Inflammatory macrophage (primary cell): ENCODE data around the gene RNU6-9.

Experiments used
- DNase-seq, 2 donors: peaks; one replicate each; pipeline ENCODE4 v3.0.0-alpha.2; 2020 to 2022

Gene RNU6-9

DNA sequence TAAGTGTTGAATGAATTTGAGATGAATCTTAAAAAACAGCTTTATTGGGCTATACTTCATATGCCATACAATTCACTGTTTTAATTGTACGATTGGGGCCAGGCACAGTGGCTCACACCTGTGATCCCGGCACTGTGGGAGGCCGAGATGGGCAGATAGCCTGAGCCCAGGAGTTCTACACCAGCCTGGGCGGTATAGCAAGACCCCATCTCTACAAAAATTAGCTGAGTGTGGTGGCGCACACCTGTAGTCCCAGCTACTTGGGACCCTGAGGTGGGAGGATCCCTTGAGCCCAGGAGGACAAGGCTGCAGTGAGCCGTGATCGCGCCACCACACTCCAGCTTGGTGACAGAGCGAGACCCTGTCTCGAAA, 42.9 kb downstream of the RNU6-9 start:
- no peak for DNase-seq

DNA sequence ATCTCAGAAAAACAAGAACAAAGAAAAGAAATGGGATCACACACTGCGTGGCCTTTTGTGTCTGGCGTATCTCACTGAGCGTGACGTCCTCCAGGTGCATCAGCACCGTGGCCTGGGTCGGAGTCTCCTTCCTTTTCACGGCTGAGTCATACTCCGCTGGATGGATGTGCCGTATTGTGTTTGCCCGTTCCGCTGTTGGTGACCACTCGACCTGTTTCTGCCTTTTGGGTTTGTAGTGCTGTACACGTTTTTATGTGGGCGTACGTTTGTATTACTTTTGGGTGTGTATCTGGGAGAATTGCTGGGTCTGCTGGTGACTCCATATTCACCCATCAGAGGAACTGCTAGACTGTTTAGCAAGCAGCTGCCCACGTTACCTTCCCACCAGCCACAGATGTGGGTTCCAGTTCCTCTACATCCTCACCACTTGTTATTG, 44.0 kb downstream of the RNU6-9 start:
- peak; percentile 97 to 99 for DNase-seq

DNA sequence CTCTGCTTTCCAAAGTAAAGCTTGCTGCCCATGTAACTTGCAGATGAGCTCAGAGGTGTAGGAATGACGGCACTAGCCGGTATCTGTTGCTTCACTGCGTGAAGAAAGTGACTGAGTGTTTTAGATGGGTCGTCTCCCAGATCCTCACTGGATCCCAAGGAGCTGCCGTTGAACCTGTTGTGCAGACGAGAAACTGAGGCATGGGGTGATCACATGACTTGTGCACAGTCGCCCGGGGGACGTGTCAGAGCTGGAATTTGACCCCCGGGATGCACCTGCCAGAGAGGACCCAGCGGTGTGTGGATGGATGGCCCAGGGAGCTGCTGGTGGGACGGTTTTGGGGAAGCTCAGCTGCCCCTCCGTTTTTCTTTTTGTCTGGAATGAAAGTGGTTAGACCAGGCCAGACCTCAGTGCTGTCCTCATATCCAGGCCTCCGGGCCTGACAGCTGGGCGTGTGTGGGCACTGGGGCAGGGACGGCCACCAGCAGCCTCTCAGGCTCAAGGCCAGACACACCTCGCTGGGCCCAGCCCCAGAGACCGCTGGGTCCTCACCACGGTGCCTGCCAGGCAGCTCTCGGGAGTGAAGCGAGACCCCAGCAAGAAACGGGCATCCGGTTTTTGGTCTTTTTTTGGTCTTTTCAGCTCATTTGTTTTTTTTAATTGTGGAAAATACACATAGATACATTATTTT, 45.1 kb downstream of the RNU6-9 start:
- DNase-seq, result peak in 1 of 2 donors; percentile 26

DNA sequence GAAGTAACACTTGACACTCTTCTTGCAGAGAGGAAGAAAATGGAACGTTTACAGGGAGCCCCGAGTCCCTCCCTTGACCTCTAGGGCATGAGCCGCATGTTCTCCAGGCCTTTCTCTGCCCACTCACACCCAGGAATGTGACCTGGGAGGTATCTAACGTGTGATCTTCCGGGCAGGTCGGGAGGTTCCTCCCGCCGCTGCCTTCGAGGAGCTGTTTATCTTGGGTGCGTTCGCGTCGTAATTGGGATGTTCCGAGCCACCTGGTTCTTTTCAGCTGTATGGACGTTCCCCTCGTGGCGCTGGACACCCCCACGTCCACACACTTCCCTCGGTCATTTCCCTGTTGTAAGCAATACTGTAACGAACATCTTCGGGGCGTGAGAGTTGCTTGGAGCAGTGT, 46.2 kb downstream of the RNU6-9 start:
- DNase-seq, result no peak

DNA sequence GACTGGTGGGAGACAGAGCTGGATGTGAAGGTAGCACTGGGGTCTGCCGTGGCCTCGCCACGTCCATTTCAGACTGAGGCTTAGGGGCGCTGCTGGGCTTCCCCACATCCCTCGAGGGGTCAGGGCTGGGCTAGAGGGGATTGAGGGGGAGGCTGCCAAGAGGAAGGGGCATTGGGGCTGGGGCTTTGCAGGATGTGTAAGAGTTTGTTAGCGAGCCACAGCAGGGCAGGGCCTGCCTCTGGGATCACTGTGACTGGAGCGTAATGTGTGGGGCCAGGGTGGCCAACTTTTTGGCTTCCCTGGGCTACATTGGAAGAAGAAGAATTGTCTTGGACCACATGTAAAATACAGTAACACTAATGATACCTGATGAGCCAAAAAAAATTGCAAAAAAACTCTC, 46.6 kb downstream of the RNU6-9 start:
- no peak for DNase-seq

DNA sequence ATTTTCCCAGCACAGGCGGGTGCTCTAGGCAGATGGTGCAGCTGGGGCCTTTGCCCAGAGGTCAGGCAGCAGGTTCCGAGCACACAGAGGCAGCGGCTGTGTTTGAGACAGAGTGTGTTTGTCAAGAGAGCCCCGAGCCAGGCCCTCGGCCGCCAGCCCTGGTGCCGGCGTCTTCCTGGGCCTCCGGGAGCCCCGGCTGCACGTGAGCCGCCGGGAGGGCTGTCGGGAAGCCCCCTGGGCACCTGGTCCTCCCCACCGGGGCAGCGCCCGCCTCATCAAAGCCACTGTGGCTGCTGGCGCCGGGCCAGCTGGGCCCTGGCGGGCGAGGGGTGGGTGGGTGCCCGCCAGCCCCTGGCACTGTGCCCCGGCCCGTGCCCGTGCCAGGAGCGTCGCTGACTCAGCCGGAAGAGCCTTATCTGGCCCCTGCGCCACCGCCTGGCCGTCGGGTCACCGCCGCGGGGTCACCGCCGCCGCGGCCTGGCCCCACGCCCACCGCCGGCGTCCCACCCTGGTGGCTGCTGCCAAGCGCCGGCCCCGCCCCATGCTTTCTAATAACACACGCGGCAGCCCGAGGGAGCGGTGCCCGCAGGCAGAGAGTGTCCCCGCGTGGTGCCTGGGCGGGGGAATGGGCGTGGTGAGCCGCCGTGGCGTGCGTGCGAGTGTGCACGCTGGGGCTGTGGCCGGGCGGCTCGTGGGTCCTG, 47.5 kb downstream of the RNU6-9 start:
- peak; percentile 55 to 75 for DNase-seq

DNA sequence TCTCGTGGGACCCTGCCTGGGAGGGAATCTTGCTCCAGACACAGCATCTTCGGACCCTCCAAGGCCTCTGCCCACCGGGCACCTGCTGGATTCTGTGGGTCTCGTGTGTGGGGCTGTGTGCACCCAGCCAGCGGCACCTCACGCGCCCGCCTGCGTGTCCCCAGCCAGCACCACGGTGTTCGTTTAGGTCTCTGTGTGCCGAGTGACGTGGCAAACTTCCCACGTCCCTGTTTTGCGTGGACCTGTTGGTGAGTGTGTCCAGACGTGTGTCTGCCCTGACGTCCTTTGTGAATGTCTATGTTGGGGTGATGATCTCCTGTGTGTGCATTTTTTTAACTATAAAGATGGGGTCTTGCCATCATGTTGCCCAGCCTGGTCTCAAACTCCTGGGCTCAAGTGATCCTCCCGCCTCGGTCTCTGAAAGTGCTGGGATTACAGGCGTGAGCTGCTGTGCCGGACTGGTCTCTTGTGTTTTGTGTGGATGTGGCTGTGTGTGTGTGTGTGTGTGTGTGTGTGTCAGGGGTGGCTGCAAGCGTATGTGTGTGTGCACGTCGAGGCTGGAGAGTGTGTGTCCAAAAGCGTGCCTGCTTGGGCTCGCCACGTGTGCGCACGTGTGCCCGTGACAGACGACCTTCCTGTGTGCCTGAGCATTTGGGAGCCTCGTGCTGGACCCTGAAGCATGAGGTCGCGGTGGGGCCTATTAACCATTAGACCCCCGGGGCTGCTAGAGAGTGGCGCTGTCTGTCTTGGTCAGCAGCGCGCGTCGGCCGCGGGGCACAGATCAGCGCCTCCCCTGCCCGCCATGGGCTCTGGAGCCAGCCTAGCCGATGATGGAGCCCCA, 48.2 kb downstream of the RNU6-9 start:
- DNase-seq, result no peak

DNA sequence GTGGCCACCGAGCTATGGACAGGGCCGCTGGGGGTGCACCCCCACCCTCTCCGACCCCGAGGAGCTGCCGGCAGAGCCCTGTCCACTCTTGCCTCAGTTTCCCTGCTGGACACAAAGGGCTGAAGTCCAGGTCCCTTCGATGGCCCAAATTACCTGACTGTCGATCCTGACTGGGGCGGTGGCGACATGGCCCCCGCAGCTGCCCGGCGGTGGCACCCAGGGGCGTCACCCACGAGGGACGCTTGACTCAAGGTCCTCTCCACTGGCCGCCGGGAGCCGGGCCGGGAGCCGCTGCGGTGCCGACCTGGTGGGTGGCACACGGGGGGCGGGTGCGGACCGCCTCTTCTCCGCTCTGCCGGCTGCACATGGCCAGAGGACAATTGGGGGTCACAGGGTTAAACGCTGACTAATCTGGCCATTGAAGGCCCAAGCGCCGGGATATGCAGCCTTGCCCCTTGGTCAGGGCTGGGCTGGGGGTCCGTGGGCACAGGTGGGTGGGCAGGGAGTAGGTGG, 48.9 kb downstream of the RNU6-9 start:
- no peak for DNase-seq
